Calu3 (cell line): ENCODE results near the gene OR4D1. TPM values are rescaled to one million over a fixed set of nuclear protein-coding genes. Genes with fewer than 3 reads are reported as not detected.
A peak's percentile ranks its signal among the peaks of the same experiment; 100 is the strongest.
"Not testable (repeated sequence)": the region's sequence is repeated elsewhere in the genome, so short reads cannot be mapped to it uniquely, and the experiment has no call there.

Experiments used
- Bru-seq: library from RNA; stranded (reverse); fragments of 400-500 nt; gene quantifications from one replicate; lab custom pipeline; 2021; lab: Mats Ljungman, UMichigan
- BruChase-seq, 2 experiments: library from RNA; stranded (reverse); fragments of 400-500 nt; gene quantifications; one replicate each; lab custom pipeline; 2021; lab: Mats Ljungman, UMichigan
- BruUV-seq: library from RNA; stranded (reverse); fragments of 400-500 nt; replicated peaks from 2 replicates; lab custom pipeline; 2021; lab: Mats Ljungman, UMichigan
- CTCF ChIA-PET: fragments of 300-600 bp; sonication (Branson Sonifier 250); formaldehyde crosslinking; loops from one replicate; lab custom pipeline; 2022; ENCODE audit warnings: antibody characterized with exemption; lab: Charles Lee
- DNase-seq: peaks from one replicate; pipeline ENCODE4 v3.0.0; 2022
- H3K27ac Mint-ChIP-seq: one replicate; pipeline ENCODE4 v1.8.0; 2022; ENCODE audit warnings: mixed read lengths; ENCODE audit not compliant: unreplicated experiment
- H3K27me3 Mint-ChIP-seq: one replicate; pipeline ENCODE4 v1.8.0; 2022; ENCODE audit warnings: mixed read lengths; ENCODE audit not compliant: unreplicated experiment
- H3K36me3 Mint-ChIP-seq: one replicate; pipeline ENCODE4 v1.8.0; 2022; ENCODE audit warnings: mild to moderate bottlenecking, moderate library complexity, mixed read lengths; ENCODE audit not compliant: insufficient read depth, unreplicated experiment
- H3K4me1 Mint-ChIP-seq: one replicate; pipeline ENCODE4 v1.8.0; 2022; ENCODE audit warnings: mild to moderate bottlenecking, low read depth, mixed read lengths; ENCODE audit not compliant: unreplicated experiment
- H3K4me3 Mint-ChIP-seq: one replicate; pipeline ENCODE4 v1.8.0; 2022; ENCODE audit warnings: mild to moderate bottlenecking, low read depth, moderate library complexity, mixed read lengths; ENCODE audit not compliant: unreplicated experiment
- H3K9me3 Mint-ChIP-seq: one replicate; pipeline ENCODE4 v1.8.0; 2022; ENCODE audit warnings: low read depth, mixed read lengths; ENCODE audit not compliant: unreplicated experiment
- CTCF ChIP-seq: fragments of 200-600 bp; IDR thresholded peaks from one replicate; pipeline ENCODE4 v1.8.0; 2022; ENCODE audit warnings: antibody characterized with exemption; ENCODE audit not compliant: unreplicated experiment
- intact Hi-C: fragments of 100-400 bp; cut with micrococcal nuclease; formaldehyde crosslinking; loops from one replicate; pipeline ENCODE4 v1.10.0; 2022; ENCODE audit not compliant: unreplicated experiment
- long read RNA-seq: library from polyadenylated mRNA; stranded (forward); transcript quantifications from one replicate; pipeline ENCODE4 v2.0.0, GENCODE V29; 2022
- total RNA-seq: library from RNA; stranded (reverse); gene quantifications from 2 replicates; pipeline ENCODE4 v1.2.3, GENCODE V29; 2022

Gene OR4D1
- total RNA-seq (not detected in 2 replicates), Bru-seq, nascent RNA (not detected), BruChase-seq, experiment 1, labeled RNA remaining after a 6-hour chase (not detected), BruChase-seq, experiment 2, labeled RNA remaining after a 2-hour chase (percentile 7 among the genes with signal in this experiment)
- long read RNA-seq: 0 reads

DNA sequence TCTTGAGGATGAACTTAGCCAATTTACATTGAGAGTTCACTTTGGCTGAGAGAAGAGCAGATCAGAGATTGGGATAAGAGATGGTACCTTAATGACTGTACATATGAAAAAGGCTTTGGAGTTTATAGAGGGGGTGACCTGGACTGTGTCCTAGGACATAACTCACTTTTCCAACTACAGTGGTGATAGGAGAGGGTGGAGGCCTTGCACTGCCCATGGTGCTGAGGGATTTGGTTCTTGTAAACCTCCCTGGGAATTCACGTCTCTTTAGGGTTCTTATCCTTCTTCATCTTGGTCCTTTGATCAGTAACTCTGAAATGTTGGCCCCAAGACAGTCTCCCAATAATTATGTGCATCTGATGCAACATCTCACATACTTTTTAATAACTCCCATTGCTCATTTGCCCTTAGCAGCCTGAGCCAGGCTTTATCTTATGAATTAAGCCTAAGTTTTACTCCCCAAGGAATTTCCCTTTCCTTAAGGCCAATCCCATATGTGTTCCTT is at the start of gene OR4D1:
TSS of gene OR4D1 (plus strand) at position 455 of the 505 bp plus-strand sequence. CDS start 6,770 bp downstream, outside the sequence.
- peaks cover 3% of the 10 kb centered on the region for H3K9me3 Mint-ChIP-seq
- intact Hi-C loops: no loop called here
- peaks cover 88% of the 10 kb centered on the region for H3K27me3 Mint-ChIP-seq
- no peak within 1 kb of the TSS for H3K27ac Mint-ChIP-seq
- no peaks in the 10 kb centered on the region for H3K36me3 Mint-ChIP-seq
- no TSS peak for BruUV-seq
- H3K4me3 Mint-ChIP-seq: no peak within 1 kb of the TSS
- CTCF ChIA-PET: no interaction called here
- no peak for TF ChIP-seq CTCF
- H3K4me1 Mint-ChIP-seq: no peaks in the 10 kb centered on the region
- DNase-seq: no peak

GRCh38 chr17:58100506-58100905 is 47.7 kb upstream of the OR4D1 start:
- H3K27me3 Mint-ChIP-seq: no peaks in the 10 kb centered on the region
- CTCF ChIA-PET: no interaction called here
- no peak overlapping the region for H3K4me3 Mint-ChIP-seq
- no peak overlapping the region for H3K27ac Mint-ChIP-seq
- no peak for DNase-seq
- TF ChIP-seq CTCF: no peak
- intact Hi-C loops: no loop called here
- BruUV-seq: no TSS peak
- peaks cover 4% of the 10 kb centered on the region for H3K36me3 Mint-ChIP-seq
- no peaks in the 10 kb centered on the region for H3K4me1 Mint-ChIP-seq
- no peaks in the 10 kb centered on the region for H3K9me3 Mint-ChIP-seq

GRCh38 chr17:58101898-58102297 is 46.3 kb upstream of the OR4D1 start:
- BruUV-seq, CTCF ChIA-PET, intact Hi-C loops, H3K27me3 Mint-ChIP-seq, H3K27ac Mint-ChIP-seq, H3K4me1 Mint-ChIP-seq, H3K9me3 Mint-ChIP-seq, H3K4me3 Mint-ChIP-seq, H3K36me3 Mint-ChIP-seq, DNase-seq: not testable (repeated sequence)

- TF ChIP-seq CTCF: no peak
- intact Hi-C loops: no loop called here
Measured at GRCh38 chr17:58105093-58105492, 43.1 kb upstream of the OR4D1 start.

DNA sequence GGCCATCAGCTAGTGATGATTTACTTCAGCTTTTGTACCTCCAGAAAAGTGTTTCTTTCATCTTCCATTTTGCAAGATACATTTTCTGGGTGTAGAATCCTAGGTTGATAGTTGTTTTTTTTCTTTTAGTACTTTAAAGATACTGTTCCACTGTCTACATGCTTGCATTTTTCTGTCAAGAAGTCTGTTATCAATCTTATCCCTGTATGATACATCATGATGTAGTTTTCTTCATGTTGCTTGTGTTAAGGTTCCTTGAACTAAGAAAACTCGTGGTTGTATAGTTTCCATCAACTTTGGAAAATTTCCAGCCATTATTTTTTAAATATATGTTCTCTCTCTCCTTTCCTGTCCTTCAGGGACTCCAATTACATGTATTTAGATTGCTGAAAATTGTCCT is 40.9 kb upstream of the OR4D1 start:
- no peaks in the 10 kb centered on the region for H3K9me3 Mint-ChIP-seq
- intact Hi-C loops: no loop called here
- no peaks in the 10 kb centered on the region for H3K4me1 Mint-ChIP-seq
- CTCF ChIA-PET: no interaction called here
- H3K4me3 Mint-ChIP-seq: no peak overlapping the region
- no peak overlapping the region for H3K27ac Mint-ChIP-seq
- no peak for DNase-seq
- BruUV-seq: no TSS peak
- H3K27me3 Mint-ChIP-seq: no peaks in the 10 kb centered on the region
- no peak for TF ChIP-seq CTCF
- H3K36me3 Mint-ChIP-seq: peaks cover 4% of the 10 kb centered on the region

More at GRCh38 chr17:58105093-58105492, 43.1 kb upstream of the OR4D1 start:
- H3K4me3 Mint-ChIP-seq: no peak overlapping the region
- H3K27ac Mint-ChIP-seq: no peak overlapping the region
- H3K9me3 Mint-ChIP-seq: no peaks in the 10 kb centered on the region
- CTCF ChIA-PET: no interaction called here
- no peak for DNase-seq
- no peaks in the 10 kb centered on the region for H3K4me1 Mint-ChIP-seq
- peaks cover 4% of the 10 kb centered on the region for H3K36me3 Mint-ChIP-seq
- no TSS peak for BruUV-seq
- no peaks in the 10 kb centered on the region for H3K27me3 Mint-ChIP-seq
